Neural progenitor cell (in vitro differentiated cells): Measurements from ENCODE around the gene SNX21. TPM values are rescaled to one million over a fixed set of nuclear protein-coding genes. Genes with fewer than 3 reads are reported as not detected.

Experiments used
- DNase-seq: peaks from one replicate; pipeline ENCODE4 v3.0.0-alpha.2; 2016; ENCODE audit warnings: low spot score
- H2AFZ ChIP-seq: fragments of 200-600 bp; sonication (generic); replicated peaks from 2 replicates; pipeline ENCODE4 v1.6.1; 2016; ENCODE audit warnings: antibody characterized with exemption
- H3F3A ChIP-seq: fragments of 200-600 bp; sonication (generic); 2 replicates; pipeline ENCODE4 v1.6.1; 2016; ENCODE audit warnings: antibody characterized with exemption, low read depth
- H3K27ac ChIP-seq: fragments of 200-600 bp; sonication (generic); 2 replicates; pipeline ENCODE4 v1.5.1; 2016; ENCODE audit warnings: mild to moderate bottlenecking
- H3K27me3 ChIP-seq: fragments of 200-600 bp; sonication (generic); 2 replicates; pipeline ENCODE4 v1.6.1; 2016; ENCODE audit warnings: mild to moderate bottlenecking, moderate library complexity
- H3K36me3 ChIP-seq: fragments of 200-600 bp; sonication (generic); 2 replicates; pipeline ENCODE4 v1.5.1; 2016
- H3K4me1 ChIP-seq: fragments of 200-600 bp; sonication (generic); 2 replicates; pipeline ENCODE4 v1.6.1; 2016; ENCODE audit warnings: mixed run types
- H3K4me2 ChIP-seq: fragments of 200-600 bp; sonication (generic); 2 replicates; pipeline ENCODE4 v1.6.1; 2016
- H3K4me3 ChIP-seq: fragments of 200-600 bp; sonication (generic); 2 replicates; pipeline ENCODE4 v1.5.1; 2016
- H3K79me2 ChIP-seq: fragments of 200-600 bp; sonication (generic); 2 replicates; pipeline ENCODE4 v1.6.1; 2016; ENCODE audit warnings: low read depth
- H3K9ac ChIP-seq: fragments of 200-600 bp; sonication (generic); 2 replicates; pipeline ENCODE4 v1.6.1; 2016
- H3K9me3 ChIP-seq: fragments of 200-600 bp; sonication (generic); 2 replicates; pipeline ENCODE4 v1.5.1; 2016; ENCODE audit warnings: low read depth
- H4K20me1 ChIP-seq: fragments of 200-600 bp; sonication (generic); 2 replicates; pipeline ENCODE4 v1.6.1; 2016; ENCODE audit warnings: low read depth
- H3K27ac Mint-ChIP-seq: 3 replicates; pipeline ENCODE4 v1.8.0; 2021; ENCODE audit warnings: mixed read lengths
- H3K27me3 Mint-ChIP-seq: 2 replicates; pipeline ENCODE4 v1.8.0; 2022; ENCODE audit warnings: low read depth, mild to moderate bottlenecking, inconsistent platforms, moderate library complexity, mixed read lengths; ENCODE audit not compliant: insufficient read depth
- H3K36me3 Mint-ChIP-seq: 3 replicates; pipeline ENCODE4 v1.8.0; 2021; ENCODE audit warnings: mixed read lengths
- H3K4me1 Mint-ChIP-seq: 3 replicates; pipeline ENCODE4 v1.8.0; 2021; ENCODE audit warnings: mixed read lengths
- H3K4me3 Mint-ChIP-seq: 3 replicates; pipeline ENCODE4 v1.8.0; 2021; ENCODE audit warnings: mild to moderate bottlenecking, moderate library complexity, mixed read lengths
- H3K9me3 Mint-ChIP-seq: 3 replicates; pipeline ENCODE4 v1.8.0; 2020; ENCODE audit warnings: mixed read lengths
- EZH2 ChIP-seq: fragments of 200-600 bp; sonication (generic); IDR thresholded peaks from 2 replicates; pipeline ENCODE4 v1.6.1; 2017; ENCODE audit warnings: antibody characterized with exemption, mild to moderate bottlenecking, moderate library complexity
- EZH2phosphoT487 ChIP-seq: fragments of 200-600 bp; sonication (generic); IDR thresholded peaks from 2 replicates; pipeline ENCODE4 v1.6.1; 2017; ENCODE audit warnings: antibody characterized with exemption
- total RNA-seq: library from RNA; depleted of rRNA; stranded (reverse); fragments of >200 nt; gene quantifications from 2 replicates; pipeline ENCODE4 v1.2.3, GENCODE V29; 2015; ENCODE audit warnings: low replicate concordance
- TF ChIP-seq, protein P1 (sequence below): fragments of 200-600 bp; sonication (generic); IDR thresholded peaks from 2 replicates; pipeline ENCODE4 v1.5.1; 2017; ENCODE audit warnings: antibody characterized with exemption, mild to moderate bottlenecking

Gene SNX21
- total RNA-seq, 1 donor from 2014 or later = 12.2 TPM

DNA sequence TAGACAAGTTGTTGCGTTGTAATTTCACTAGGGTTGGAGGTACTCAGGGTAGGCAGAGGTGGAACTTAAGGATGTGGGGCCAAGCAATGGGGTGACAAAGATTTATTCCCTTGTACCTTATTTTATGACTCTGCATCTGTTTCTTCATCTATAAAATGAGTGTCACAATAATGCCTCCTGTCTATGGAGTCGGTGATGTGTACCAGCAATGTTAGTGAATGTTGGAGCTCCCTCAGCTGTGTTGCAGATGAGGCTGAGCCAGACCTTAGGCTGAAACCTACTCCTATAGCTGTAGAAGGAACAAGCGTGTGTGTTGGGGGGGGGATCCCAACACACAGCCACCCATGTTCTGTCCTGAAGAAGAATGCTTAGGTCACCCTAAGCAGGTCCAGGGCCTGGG lies 16.6 kb upstream of the SNX21 start:
- Mint-ChIP-seq H3K27me3 (no peaks in the 10 kb centered on the region), H3K4me1 (peaks cover 27% of the 10 kb centered on the region), H3K4me3 (no peak overlapping the region), H3K27ac (no peak overlapping the region), H3K9me3 (peaks cover 1% of the 10 kb centered on the region), H3K36me3 (peaks cover 22% of the 10 kb centered on the region)
- H3K4me2 ChIP-seq = no peak overlapping the region
- peak overlapping the region; percentile 38 for H3K27ac ChIP-seq
- peaks cover 38% of the 10 kb centered on the region for H4K20me1 ChIP-seq
- no peak for DNase-seq
- H3K9me3 ChIP-seq = no peaks in the 10 kb centered on the region
- no peak overlapping the region for H3K4me3 ChIP-seq
- H3K9ac ChIP-seq = no peak overlapping the region
- H3K4me1 ChIP-seq = peaks cover 16% of the 10 kb centered on the region
- peaks cover 9% of the 10 kb centered on the region for H3K36me3 ChIP-seq
- H3F3A ChIP-seq = peaks cover 44% of the 10 kb centered on the region
- H3K27me3 ChIP-seq = peaks cover under 1% of the 10 kb centered on the region
- no peak for TF ChIP-seq EZH2phosphoT487
- TF ChIP-seq EZH2 = no peak
- TF ChIP-seq, protein P1, sequence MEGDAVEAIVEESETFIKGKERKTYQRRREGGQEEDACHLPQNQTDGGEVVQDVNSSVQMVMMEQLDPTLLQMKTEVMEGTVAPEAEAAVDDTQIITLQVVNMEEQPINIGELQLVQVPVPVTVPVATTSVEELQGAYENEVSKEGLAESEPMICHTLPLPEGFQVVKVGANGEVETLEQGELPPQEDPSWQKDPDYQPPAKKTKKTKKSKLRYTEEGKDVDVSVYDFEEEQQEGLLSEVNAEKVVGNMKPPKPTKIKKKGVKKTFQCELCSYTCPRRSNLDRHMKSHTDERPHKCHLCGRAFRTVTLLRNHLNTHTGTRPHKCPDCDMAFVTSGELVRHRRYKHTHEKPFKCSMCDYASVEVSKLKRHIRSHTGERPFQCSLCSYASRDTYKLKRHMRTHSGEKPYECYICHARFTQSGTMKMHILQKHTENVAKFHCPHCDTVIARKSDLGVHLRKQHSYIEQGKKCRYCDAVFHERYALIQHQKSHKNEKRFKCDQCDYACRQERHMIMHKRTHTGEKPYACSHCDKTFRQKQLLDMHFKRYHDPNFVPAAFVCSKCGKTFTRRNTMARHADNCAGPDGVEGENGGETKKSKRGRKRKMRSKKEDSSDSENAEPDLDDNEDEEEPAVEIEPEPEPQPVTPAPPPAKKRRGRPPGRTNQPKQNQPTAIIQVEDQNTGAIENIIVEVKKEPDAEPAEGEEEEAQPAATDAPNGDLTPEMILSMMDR = no peak
- H2AFZ ChIP-seq = no peak overlapping the region
- peaks cover 36% of the 10 kb centered on the region for H3K79me2 ChIP-seq

DNA sequence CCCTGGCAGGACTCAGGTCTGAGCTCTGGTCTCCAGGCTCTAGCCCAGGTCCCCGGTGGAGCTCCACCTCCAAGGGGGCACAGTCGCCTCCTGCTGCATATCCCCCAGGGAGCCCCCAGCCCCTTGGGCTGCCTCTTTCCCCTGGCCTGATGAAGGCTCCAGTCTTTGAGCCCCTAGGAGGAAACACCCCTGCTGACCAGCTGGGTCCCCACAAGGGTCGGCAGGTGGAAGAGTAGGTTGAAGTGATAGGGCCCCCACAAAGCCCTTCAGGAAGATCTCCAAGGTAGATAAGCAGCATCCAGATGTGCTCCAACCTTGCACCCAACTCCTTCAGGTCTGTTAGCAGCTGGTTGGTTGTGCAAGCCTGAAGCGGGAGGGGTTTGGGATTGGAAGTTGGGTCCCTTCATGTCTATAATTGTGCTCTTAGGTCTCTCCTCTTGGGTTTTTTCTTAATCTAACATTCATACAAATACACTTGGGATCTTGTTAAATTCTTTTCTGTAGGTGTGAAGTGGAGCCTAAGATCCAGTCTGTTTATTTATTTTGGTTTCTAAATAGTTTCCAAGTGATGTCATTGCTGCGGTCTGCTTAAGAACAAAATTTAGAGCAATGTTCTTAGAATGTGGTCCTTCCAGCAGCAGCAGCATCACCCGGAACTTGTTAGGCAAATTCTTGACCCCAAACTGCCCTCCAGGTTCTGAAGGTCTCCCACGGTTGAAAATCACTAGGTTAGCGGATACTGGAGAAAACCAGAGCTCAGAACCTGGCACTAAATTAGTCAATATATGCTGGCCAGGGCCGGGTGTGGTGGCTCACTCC lies 16.0 kb upstream of the SNX21 start:
- Histone ChIP-seq H3K27ac (peak overlapping the region; percentile 38), H3K79me2 (peaks cover 34% of the 10 kb centered on the region), H3F3A (peaks cover 42% of the 10 kb centered on the region), H3K4me2 (no peak overlapping the region), H3K4me3 (no peak overlapping the region), H3K9ac (no peak overlapping the region), H3K9me3 (no peaks in the 10 kb centered on the region), H3K36me3 (peaks cover 9% of the 10 kb centered on the region), H2AFZ (no peak overlapping the region), H3K4me1 (peaks cover 16% of the 10 kb centered on the region), H3K27me3 (peaks cover 7% of the 10 kb centered on the region), H4K20me1 (peaks cover 38% of the 10 kb centered on the region)
- Mint-ChIP-seq H3K27me3 (peaks cover 2% of the 10 kb centered on the region), H3K9me3 (no peaks in the 10 kb centered on the region), H3K4me1 (peaks cover 23% of the 10 kb centered on the region), H3K4me3 (no peak overlapping the region), H3K27ac (no peak overlapping the region), H3K36me3 (peaks cover 21% of the 10 kb centered on the region)
- DNase-seq = no peak
- TF ChIP-seq EZH2phosphoT487 = no peak
- TF ChIP-seq EZH2 = no peak
- TF ChIP-seq, protein P1 = no peak

GRCh38 chr20:45818239-45818638 lies 15.4 kb upstream of the SNX21 start:
- Histone ChIP-seq H3K79me2 (peaks cover 28% of the 10 kb centered on the region), H3K9ac (no peak overlapping the region), H3K9me3 (no peaks in the 10 kb centered on the region), H3K4me2 (no peak overlapping the region), H3K36me3 (peaks cover 9% of the 10 kb centered on the region), H3F3A (peaks cover 42% of the 10 kb centered on the region), H4K20me1 (peaks cover 38% of the 10 kb centered on the region), H3K27ac (peak overlapping the region; percentile 46), H3K27me3 (peaks cover 14% of the 10 kb centered on the region), H2AFZ (no peak overlapping the region), H3K4me3 (no peak overlapping the region), H3K4me1 (peaks cover 16% of the 10 kb centered on the region)
- H3K9me3 Mint-ChIP-seq = no peaks in the 10 kb centered on the region
- H3K36me3 Mint-ChIP-seq = peaks cover 17% of the 10 kb centered on the region
- no peak overlapping the region for H3K27ac Mint-ChIP-seq
- H3K27me3 Mint-ChIP-seq = peaks cover 2% of the 10 kb centered on the region
- no peak overlapping the region for H3K4me3 Mint-ChIP-seq
- H3K4me1 Mint-ChIP-seq = peaks cover 19% of the 10 kb centered on the region
- TF ChIP-seq EZH2 (no peak), EZH2phosphoT487 (no peak)
- TF ChIP-seq, protein P1 = no peak
- no peak for DNase-seq
